Measurements from ENCODE around the gene L3HYPDH.
A peak's percentile ranks its signal among the peaks of the same experiment; 100 is the strongest.

Gene L3HYPDH

GRCh38 chr14:59483819-59484638 is at the start of gene L3HYPDH, which contains the start of gene JKAMP:
Gene L3HYPDH, minus strand, starts transcription at chr14:59484408. Its CDS starts 92 bp downstream, at chr14:59484316.
Gene JKAMP, plus strand, starts transcription at chr14:59484517. Its CDS starts 73 bp downstream, at chr14:59484590.
- peak; percentile 97 for DNase-seq (ENCODE audit: low read depth)

DNA sequence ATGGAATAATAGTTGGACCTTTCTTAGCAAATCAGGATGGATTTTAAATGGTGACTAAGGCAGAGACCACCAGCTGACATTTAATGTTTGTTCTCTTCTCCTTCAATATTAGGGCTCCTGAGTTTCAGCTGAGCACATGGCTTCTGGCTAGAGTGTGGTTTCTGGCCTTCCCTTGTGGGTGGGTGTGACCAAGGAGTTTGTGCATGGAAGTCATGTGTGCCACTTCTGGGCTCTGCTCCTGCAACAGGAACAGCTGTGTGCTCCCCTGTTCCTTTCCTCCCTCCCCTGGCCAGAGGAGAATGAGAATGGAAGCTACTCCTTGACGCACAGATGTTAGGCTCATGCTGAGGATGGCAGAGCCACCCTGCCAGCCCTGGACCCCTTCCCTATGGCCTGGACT is 48.2 kb upstream of the L3HYPDH start:
- no peak for DNase-seq (ENCODE audit: low read depth)

GRCh38 chr14:59530349-59530748 is 46.1 kb upstream of the L3HYPDH start:
- no peak for DNase-seq (ENCODE audit: low read depth)

DNA sequence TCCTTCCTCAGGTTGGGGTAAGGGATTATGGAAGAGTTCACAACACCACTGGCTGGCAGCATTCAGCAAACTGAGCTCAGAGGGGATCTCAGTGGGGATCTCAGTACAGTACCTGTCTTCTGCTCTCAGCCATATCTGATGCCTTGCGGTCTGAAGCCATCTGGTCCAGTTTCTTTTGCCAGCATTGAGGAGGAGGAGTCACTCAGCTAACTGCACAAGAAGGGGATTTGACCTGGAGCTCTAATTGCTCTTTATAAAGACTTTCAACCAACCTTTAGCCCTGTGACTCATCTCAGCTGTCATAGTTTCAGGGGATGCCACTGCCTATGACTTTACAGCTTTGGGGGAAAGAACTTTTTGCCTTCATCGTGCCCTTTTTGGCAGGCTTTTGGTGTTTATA is 45.0 kb upstream of the L3HYPDH start:
- no peak for DNase-seq (ENCODE audit: low read depth)

DNA sequence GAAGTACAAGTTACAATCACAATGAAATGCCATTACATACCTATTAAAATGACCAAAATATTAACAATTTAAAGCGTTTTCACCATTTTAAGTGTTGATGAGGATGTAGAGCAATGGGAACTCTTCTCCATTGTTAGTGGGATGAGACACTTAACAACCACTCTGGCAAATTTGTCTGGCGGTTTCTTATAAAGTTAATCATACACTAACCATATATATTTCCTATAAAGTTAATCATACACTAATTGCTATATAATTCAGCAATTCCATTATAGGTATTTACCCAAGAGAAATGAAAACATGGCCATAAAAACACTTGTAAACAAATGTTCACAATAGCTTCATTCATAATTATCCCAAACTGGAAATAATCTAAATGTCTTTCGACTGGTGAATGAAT is 36.0 kb upstream of the L3HYPDH start:
- DNase-seq (ENCODE audit: low read depth): no peak

- DNase-seq (ENCODE audit: low read depth): no peak
Observed at GRCh38 chr14:59511916-59512575, 27.8 kb upstream of the L3HYPDH start.

GRCh38 chr14:59510966-59511365 is 26.8 kb upstream of the L3HYPDH start:
- DNase-seq (ENCODE audit: low read depth): no peak

- no peak for DNase-seq (ENCODE audit: low read depth)
Observed at GRCh38 chr14:59510001-59510400, 25.8 kb upstream of the L3HYPDH start.

GRCh38 chr14:59509101-59509500 is 24.9 kb upstream of the L3HYPDH start:
- no peak for DNase-seq (ENCODE audit: low read depth)

DNA sequence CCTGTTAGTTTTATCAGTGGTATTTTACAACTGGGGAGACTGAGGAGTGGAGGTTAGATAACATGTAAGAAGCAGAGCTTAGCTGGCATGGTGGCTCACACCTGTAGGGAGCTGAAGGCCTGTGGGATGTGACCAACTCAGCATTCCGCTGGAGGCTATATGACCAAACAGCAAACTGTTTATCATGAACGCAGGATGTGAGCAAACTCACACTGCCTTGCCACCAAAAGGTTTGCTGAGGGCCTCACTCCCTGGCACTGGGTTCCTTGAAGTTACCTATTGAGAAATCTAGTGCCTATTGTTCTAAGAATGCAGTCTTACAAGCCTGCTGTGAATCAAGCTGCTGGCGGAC is 23.5 kb upstream of the L3HYPDH start:
- no peak for DNase-seq (ENCODE audit: low read depth)

- peak; percentile 19 for DNase-seq (ENCODE audit: low read depth)
Observed at GRCh38 chr14:59507063-59507751, 23.0 kb upstream of the L3HYPDH start.

GRCh38 chr14:59503256-59503655 is 19.0 kb upstream of the L3HYPDH start:
- DNase-seq (ENCODE audit: low read depth): no peak

GRCh38 chr14:59500732-59501131 is 16.5 kb upstream of the L3HYPDH start:
- DNase-seq (ENCODE audit: low read depth): no peak

- DNase-seq (ENCODE audit: low read depth): no peak
Observed at GRCh38 chr14:59492384-59492783, 8.2 kb upstream of the L3HYPDH start.

DNA sequence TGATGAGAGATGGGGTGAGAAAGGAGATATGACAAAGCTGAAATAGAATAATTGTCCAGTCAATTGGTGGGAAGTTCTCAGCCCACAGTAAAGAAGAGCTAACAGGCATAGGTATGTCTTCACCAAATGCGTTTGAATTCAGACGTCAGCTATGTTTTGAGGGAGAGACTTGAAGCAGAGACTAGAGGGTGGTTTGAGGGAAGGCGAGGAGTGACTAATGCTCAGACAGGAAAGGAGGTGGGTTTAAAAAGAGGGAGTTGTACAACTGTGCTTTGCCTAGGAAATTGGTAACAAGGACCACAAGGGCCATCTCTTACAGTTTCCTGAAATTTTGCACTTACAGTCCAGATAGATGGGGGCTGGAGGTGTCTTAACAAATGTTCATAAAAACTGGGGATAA is 6.5 kb upstream of the L3HYPDH start:
- no peak for DNase-seq (ENCODE audit: low read depth)

DNA sequence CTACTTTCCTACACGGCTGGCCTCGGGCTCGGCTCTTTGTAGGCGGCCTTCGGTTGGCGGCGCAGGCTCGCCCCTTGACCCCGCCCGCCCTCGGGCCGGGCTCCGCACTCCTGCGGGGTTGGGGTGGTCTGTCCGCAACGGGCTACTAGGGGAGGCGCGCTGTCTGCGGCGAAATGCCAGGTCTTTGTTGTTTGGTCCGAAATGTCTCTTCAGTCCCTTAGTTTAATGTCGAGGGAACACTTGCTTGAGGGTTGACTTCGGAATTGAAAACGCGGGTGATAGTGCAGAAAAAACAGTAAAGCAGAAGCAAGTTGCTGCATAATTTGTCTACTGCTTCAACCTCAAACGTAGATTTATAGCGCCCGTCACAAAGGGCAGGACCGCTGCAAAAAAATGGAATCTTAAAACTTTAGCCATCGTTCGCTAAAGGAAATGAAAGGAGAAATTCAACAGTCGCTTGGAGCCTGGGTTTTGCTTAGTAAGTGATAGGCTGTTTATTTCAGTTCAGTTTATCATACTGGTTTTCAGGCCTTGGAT is 499 bp upstream of the L3HYPDH start:
- DNase-seq (ENCODE audit: low read depth): no peak

- no peak for DNase-seq (ENCODE audit: low read depth)
Observed at GRCh38 chr14:59483363-59483762, 845 bp downstream of the L3HYPDH start.

DNA sequence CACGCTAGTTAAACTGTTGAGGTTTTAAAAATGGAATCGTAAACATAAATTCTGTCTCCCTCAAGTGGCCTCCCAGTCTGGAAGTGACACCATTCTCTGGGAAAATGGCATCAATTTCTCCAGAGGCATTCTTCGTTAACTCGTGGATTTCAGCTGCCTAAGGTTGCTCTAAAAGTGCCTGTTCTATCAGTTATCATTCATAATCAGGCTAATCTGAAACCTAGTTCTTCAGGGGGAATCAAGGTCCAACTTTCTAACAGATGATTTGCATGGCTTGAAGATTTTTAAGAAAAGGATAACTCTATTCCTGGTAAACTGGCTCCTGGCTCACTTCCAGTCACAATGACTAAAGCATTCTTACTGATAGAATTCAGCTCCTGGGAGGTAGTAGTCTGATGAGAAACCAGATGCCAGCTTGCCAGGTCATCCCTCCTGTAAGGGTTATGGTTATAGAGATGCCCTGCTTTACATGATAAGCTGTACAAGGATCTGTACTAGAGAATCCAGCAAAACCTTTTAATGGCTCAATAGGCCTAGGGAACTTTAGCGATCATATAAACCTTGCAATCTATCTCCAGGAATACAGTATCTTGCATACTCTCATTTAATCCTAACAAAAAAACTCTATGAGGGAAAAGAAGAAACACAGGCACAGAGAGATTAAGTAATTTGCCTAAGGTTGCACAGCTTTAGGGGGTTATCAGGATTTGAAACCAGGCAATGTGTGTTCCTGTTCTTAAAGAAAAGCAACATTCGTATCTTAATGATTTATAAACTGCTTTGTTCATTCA is 1.5 kb downstream of the L3HYPDH start:
- DNase-seq (ENCODE audit: low read depth): no peak

DNA sequence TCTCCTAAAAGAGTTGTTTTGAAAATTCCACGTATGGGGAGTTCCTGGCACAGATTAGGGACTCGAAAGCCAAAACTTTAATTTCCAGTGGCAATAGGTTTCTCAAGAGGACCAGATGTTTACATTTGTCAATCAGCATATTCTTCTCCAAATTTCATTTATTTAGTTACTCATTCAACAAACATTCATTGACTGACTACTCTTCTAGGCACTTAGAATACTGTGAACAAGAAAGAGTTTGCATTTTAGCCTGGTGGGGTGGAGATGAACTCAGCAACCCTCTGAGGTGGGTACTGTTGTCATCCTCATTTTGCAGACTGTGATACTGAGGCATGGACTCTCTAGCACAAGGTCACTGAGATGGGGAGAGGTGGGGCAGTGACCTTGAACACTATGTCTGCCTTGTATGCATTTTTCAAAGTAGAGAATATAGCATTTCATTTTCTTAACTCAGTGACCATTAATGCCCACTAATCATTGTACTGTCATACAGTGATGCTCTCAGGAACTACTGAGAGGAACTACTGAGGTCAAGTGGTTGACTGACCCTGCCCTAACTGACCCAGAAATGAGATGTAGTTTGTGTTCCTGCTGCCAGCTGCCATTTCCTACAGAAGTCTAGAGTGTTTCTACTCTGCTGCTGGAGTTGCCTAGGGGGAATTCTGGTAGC is 2.2 kb downstream of the L3HYPDH start:
- DNase-seq (ENCODE audit: low read depth): no peak

DNA sequence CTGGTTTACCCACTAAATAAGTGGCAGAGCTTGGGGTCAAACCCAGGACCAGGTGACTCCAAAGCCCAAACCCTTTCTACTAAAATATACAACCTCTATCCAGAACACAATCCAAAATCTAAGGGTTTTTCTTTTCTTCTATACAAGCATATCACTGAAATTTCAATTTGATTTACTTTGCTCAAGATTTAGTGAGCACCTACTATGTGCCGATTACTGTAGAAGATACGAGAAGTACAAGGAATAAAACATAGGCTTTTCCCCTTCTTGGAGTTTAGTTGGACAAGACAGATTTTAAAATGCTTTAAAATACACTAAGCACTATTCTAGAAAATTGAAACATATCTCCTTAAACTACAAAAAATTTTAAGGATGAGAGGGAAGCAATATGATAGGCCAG is 2.8 kb downstream of the L3HYPDH start:
- no peak for DNase-seq (ENCODE audit: low read depth)

DNA sequence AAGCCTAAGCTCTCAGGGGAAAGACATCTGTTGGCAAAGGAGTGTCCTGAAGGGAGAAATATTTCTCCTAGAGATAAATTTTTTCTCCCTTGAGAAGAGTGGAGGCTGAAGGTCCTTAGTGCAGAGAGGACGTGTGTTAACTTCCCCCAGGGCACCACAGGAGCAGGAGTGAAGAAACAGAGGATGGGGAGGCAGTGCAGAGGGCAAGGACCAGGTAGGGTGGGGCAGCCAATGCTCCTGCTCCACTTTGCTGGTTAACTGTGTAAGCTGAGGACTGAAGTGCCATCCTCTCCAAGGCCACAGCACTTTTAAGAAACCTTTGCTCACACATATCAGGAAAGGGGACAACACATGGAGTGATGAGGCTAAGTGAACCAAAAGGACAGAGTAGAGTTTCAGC is 4.0 kb downstream of the L3HYPDH start:
- DNase-seq (ENCODE audit: low read depth): no peak

All from activated T-cell treated with anti-CD3 and anti-CD28 coated beads for 1 hour (primary cell).